NCI-H345 (cell line): ENCODE data around the gene TMEM26.
"Not testable (repeated sequence)": the region's sequence is repeated elsewhere in the genome, so short reads cannot be mapped to it uniquely, and the experiment has no call there.

Experiments
- DNase-seq: peaks from one replicate; lab custom pipeline; 2025; lab: John Stamatoyannopoulos, UW

Gene TMEM26

DNA sequence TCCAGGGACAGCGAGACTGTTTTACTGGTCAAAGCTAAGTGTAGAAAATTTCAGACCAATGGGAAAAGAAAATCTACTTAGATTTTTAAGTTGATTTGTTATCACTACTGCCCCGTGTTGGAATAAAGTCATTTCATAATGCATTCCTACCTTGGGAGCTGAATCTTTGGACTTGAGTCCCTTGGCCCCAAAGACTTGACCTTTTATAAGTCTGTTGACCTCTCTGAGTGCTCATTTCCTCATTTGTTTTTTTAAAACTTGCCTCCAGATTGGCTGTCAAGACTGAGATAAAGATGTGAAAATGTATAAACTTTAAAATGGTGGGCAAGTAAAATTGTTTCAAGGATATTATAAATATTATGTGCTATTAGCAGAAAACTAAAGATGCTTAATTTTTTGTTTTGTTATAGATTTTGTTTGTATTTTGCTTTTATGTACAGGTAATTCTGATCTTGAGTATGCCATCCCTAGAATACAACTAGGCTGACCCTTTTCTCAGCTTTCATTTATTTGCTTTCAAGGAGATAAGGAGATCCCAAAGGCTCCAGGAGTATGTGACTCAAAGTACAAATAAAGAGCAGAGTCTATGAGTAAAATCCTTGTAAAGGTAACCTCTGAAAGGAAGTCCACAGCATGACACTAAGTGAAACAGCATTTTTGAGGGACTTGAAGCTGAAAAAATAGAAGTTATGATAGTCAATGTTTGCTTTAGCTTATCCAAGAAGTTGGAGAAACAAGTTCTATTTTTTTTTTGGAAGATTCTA, 54.6 kb downstream of the TMEM26 start:
- no peak for DNase-seq

DNA sequence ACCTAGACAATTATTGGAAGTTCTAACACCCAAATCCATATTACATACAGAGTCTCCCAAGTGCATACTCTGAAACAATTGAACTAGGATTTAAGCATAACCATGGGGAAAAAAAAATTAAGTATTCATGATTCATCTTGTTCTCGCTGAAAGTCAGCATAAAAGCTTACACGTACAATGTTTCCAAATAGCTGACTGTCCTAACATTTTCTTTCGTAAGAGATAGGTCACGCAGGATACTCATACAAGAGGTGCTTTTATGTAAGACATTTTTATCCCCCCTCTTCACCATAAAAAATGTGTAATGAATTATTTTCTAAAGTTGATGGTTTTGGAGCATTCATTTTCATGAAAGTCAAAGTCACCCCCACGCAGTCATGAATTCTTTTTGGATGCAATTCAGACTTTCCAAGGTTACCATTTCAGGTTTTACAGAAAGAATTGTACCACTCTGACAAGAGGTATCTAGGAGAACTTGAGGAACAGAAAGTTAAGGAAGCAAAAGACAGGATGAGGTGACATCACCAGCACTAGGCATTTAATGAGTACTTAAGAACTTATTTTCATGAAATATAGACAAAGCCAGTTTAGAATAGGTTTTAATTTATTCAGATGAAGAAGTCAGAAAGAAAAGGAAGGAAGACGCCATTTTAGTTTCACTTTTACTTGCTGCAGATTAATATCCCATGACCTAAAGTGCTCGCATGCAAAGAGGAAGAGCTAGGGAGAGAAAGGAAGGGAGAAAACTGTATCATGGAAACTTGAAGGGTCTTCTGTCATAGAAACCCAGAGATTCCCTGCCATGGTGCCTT, 55.8 kb downstream of the TMEM26 start:
- DNase-seq = no peak

DNA sequence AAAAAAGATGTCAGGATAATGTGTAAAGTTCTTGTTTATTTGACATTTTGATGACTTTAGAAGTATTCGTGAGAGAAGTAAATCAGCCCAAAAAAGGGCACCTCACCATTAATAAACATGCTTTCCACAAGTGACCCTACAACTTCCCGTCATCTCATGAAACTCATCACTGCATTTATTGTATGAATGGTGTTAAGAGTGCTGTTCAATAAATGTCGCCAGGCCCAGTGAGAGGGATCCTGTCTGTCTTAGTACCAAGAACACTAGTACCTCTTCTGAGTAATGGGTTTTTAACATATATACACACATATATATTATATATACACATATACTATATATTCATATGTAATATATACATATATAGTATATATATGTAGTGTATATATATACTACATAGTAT, 61.9 kb downstream of the TMEM26 start:
- no peak for DNase-seq

DNA sequence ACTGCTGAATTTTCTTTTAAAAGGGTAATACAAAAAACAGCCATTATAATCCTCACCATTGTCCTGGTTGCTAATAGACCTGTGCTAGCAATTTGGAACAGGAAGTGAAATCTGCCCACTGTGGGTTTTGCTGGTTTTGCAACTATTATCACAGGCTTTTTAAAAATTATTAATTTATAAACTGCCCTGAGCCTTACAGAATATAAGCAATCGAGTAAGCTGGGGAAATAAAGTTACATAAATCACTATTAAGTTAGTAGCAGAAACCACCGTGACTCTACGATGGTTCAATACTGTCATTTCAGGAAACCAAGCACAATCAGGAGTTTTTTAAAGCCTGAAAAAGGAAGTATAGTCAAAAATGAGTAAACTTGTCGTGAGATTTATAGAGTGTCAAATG, 62.3 kb downstream of the TMEM26 start:
- no peak for DNase-seq

DNA sequence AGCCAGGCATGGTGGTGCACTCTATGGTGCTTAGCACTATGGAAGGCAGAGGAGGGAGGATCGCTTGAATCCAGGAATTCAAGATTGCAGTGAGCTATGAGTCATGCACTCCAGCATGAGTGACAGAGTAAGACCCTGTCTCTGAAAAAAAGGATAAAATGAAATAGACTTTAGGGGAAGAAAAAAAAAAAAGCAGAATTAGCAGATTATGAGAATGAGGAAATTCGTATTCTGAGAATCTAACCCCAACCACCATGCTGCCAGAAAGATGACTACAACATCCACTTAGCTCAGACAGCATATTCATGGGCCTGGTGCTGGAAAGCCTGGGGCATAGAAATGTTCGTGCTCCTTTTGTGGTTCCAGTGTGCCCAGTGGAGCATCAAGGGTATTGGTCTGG, 63.3 kb downstream of the TMEM26 start:
- no peak for DNase-seq

DNA sequence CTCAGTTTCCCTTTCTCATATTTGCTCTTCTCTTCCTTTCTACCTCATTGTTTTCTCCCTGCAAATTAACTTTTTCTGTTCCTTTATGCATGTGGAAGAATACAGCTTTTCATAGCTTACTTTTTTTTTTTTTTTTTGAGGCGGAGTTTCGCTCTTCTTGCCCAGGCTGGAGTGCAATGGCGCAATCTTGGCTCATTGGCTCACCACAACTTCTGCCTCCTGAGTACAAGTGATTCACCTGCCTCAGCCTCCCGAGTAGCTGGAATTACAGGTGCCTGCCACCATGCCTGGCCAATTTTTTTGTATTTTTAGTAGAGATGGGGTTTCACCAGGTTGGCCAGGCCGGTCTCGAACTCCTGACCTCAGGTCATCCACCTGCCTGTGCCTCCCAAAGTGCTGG, 64.2 kb downstream of the TMEM26 start:
- DNase-seq = not testable (repeated sequence)

DNA sequence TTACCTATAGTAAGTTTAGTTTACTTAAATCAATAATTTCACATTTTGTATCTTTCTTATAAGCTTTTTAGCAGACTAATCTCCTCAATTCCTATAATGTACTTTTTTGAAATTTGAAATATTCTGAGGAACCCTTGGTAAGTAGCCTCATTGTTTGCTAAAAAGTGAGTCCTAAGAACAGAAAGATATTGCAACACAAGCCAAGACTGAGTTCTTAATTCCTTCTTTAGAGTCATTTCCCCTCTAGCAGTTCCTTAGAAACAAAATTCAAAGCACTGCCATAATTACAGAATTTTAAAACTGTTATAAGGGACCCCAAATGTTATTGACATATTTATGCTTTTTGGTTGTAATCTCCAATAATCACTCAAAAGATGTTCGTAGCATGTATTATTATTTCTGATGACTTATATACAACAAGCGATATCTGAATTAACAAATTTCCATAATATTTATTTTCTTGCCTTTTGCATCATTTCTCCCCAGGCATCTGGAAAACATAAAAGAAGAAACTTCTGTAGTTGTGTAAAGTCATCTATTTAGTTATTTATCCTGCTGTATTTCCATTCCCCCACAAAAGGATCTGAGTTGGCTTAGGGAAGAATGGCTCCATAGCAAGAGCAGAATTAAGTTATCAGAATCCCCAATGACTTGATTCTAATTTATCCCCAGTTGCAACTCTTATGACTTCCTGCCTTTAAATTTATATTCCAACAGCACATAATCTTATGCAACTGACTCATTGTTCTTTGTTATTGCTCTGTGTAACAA, 67.8 kb downstream of the TMEM26 start:
- DNase-seq = no peak

DNA sequence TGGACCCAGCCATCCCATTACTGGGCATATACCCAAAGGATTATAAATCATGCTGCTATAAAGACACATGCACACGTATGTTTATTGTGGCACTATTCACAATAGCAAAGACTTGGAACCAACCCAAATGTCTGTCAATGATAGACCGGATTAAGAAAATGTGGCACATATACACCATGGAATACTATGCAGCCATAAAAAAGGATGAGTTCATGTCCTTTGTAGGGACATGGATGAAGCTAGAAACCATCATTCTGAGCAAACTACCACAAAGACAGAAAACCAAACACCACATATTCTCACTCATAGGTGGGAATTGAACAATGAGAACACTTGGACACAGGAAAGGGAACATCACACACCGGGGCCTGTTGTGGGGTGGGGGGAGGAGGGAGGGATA, 72.0 kb downstream of the TMEM26 start:
- not testable (repeated sequence) for DNase-seq

DNA sequence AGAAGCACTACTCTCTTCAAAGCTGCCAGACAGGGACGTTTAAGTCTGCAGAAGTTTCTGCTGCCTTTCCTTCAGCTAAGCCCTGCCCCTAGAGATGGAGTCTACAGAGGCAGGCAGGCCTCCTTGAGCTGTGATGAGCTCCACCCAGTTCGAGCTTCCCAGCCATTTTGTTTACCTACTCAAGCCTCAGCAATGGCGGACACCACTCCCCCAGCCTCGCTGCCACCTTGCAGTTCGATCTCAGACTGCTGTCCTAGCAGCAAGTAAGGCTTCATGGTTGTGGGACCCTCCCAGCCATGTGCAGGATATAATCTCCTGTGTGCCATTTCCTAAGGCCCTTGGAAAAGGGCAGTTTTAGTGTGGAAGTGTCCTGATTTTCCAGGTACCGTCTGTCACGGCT, 74.3 kb downstream of the TMEM26 start:
- no peak for DNase-seq

DNA sequence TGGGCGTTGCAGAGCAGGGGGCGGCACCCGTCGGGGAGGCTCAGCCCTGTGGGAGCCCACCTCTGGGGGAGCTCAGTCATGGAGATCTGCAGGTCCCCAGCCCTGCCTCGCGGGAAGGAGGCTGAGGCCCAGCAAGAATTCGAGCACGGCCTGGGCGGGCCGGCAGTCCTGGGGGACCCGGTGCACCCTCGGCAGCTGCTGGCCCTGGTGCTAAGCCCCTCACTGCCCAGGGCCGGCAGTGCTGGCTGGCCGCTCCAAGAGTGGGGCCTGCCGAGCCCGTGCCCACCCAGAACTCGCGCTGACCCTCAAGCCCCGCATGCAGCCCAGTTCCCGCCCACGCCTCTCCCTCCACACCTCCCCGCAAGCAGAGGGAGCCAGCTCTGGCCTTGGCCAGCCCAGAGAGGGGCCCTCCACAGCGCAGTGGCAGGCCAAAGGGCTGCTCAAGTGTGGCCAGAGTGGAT, 76.2 kb downstream of the TMEM26 start:
- no peak for DNase-seq

DNA sequence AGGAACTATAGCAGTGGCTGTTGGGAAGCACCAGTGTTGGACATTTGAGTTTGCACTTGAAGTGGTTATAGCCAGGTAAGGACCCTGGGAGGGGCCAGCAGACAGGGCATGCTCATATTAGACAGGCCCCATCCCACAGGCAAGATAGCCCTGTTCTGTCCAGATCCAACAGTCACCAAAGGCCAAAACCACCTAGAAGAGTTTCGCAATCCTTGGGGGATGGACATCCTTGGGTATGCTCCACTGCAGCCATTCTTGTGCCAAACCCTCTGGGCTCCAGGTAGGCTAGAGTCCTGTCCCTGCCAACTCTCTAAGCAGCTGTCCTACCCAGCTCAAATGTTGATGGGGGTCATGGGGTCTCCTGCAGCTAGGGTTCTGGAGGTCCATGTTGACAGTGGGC, 76.8 kb downstream of the TMEM26 start:
- no peak for DNase-seq

DNA sequence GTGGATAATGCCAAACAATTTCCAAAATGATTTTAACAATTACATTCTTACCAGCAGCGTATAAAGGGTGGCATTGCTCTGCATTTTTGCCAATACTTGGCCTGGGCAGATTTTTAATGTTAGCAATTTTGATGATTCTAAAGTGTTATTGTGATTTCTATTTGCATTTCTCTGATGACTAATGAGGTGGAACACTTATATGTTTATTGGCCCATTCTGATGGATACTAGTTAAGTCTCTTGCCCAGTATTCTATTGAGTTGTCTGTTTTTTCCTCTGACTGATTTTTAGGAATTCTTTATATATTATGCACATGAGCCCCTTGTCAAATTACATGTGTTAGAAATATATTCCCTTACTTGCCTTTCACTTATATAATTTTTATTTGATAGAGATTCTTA, 86.8 kb downstream of the TMEM26 start:
- DNase-seq = no peak

DNA sequence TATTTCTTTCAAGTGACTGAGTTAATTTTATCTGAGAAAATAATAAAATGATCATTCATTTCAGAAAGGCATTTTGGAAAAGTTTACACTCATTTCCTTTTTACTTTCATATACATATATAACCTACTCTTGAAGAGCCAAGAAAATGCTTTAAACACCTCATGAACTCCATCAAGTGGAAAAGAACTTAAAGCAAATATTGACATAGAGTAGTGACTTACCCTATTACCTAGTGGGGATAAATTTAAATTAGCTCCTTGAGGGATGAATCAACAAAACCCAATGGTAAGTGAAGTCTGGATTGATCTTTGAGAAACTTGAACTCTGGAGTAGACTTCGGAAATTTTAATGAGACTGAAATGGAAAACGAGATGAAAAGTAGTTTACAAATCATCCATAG, 88.6 kb downstream of the TMEM26 start:
- no peak for DNase-seq

DNA sequence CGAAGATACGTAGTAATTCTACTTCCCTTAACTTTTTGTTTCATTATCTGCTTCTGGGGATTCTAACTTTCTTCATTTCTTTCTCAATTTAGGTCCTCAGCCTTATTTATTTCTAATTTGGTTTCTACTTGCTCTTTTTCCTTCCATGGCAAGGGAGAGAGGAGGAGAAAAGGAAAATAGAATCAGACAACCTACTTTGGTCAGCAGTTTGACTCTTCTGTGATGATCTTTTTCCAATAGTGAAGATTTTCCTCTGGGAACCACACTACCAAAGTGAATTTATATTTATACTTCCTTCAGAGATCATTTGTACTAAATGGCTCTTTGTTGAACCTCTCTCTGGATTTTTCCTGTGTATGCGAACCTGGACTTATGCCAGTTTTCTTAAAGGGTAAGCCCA, 90.2 kb downstream of the TMEM26 start:
- DNase-seq = no peak

DNA sequence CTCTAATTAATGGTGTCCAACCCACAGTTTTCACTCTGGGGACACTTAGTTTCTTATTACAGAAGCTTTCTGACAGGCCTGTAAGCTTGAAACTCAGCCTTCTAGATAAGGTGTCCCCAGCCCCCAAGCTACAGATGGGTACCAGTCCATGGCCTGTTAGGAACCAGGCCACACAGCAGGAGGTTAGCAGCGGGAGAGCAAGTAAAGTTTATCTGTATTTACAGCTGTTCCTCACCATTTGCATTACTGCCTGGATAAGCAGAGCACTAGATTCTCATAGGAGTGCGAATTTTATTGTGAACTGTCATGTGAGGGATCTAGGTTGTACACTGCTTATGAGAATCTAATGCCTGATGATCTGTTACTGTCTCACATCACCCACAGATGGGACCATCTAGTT, 93.7 kb downstream of the TMEM26 start:
- no peak for DNase-seq

DNA sequence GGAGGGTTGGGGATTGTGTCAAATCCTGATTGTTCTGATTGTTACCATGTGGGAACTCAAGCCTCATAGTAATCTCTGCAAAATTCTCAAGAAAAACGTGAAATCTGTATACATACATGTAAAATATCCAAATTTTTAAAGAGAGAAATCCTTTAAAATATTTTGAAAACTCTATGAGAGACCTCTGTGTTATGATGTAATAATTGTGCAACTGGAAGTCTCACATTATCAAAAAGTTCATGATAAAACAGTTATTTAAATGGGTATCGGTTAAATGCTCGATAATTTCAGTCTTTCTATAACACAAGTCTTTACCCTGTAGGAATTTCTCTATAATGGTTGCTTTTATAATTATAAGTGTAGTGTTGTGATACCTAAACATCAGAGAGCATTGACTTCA, 95.5 kb downstream of the TMEM26 start:
- no peak for DNase-seq
